Stimulated activated CD8-positive, alpha-beta memory T cell treated with anti-CD3 and anti-CD28 coated beads, Interleukin-12 subunit alpha, Interleukin-12 subunit beta, amount 100 ng/mL, for 1 hour (primary cell): ENCODE data around the gene CAVIN1.
"Not testable (repeated sequence)": the region's sequence is repeated elsewhere in the genome, so short reads cannot be mapped to it uniquely, and the experiment has no call there.

Source experiments
- DNase-seq: peaks from one replicate; pipeline ENCODE4 v3.0.0-alpha.2; 2020; ENCODE audit warnings: low read depth

CAVIN1 gene

GRCh38 chr17:42405963-42406495, 17.0 kb downstream of the CAVIN1 start:
- peak; percentile 66 for DNase-seq

GRCh38 chr17:42405076-42405475, 18.0 kb downstream of the CAVIN1 start:
- DNase-seq: no peak

GRCh38 chr17:42404326-42405055, 18.6 kb downstream of the CAVIN1 start:
- DNase-seq: no peak

- peak; percentile 24 for DNase-seq
These were observed 19.9 kb downstream of the CAVIN1 start for GRCh38 chr17:42403150-42403549.

- DNase-seq: no peak
These were observed 20.9 kb downstream of the CAVIN1 start for GRCh38 chr17:42402117-42402516.

- not testable (repeated sequence) for DNase-seq
These were observed 22.1 kb downstream of the CAVIN1 start for GRCh38 chr17:42400844-42401375.

GRCh38 chr17:42399948-42400843, 22.9 kb downstream of the CAVIN1 start:
- no peak for DNase-seq

GRCh38 chr17:42399121-42399520, 23.9 kb downstream of the CAVIN1 start:
- DNase-seq: no peak

- not testable (repeated sequence) for DNase-seq
These were observed 27.5 kb downstream of the CAVIN1 start for GRCh38 chr17:42395601-42396000.

GRCh38 chr17:42394838-42395237, 28.2 kb downstream of the CAVIN1 start:
- no peak for DNase-seq

GRCh38 chr17:42392692-42393415, 30.2 kb downstream of the CAVIN1 start:
- no peak for DNase-seq

GRCh38 chr17:42391439-42391838, 31.6 kb downstream of the CAVIN1 start:
- not testable (repeated sequence) for DNase-seq

- no peak for DNase-seq
These were observed 33.2 kb downstream of the CAVIN1 start for GRCh38 chr17:42389899-42390298.

- DNase-seq: no peak
These were observed 34.0 kb downstream of the CAVIN1 start for GRCh38 chr17:42389135-42389417.

GRCh38 chr17:42388381-42389134, 34.5 kb downstream of the CAVIN1 start, which contains the start of gene STAT3:
TSS of gene STAT3 (minus strand) at chr17:42388442. CDS start at chr17:42348516, 39,926 bp downstream.
- DNase-seq: peak; percentile 100

GRCh38 chr17:42387661-42388380, 35.2 kb downstream of the CAVIN1 start:
- no peak for DNase-seq

- DNase-seq: no peak
These were observed 36.0 kb downstream of the CAVIN1 start for GRCh38 chr17:42386777-42387657.

GRCh38 chr17:42381898-42382297, 41.2 kb downstream of the CAVIN1 start:
- DNase-seq: no peak

- DNase-seq: no peak
These were observed 42.1 kb downstream of the CAVIN1 start for GRCh38 chr17:42380935-42381334.
